HG03342 (cell line): ENCODE data around the gene AMZ1.
A peak's percentile ranks its signal among the peaks of the same experiment; 100 is the strongest.
"Not testable (repeated sequence)": the region's sequence is repeated elsewhere in the genome, so short reads cannot be mapped to it uniquely, and the experiment has no call there.

Source experiments
- ATAC-seq: cut with Tn5 transposase; IDR thresholded peaks from one replicate; pipeline ENCODE4 v1.9.1; 2021; ENCODE audit warnings: mild to moderate bottlenecking, moderate library complexity; ENCODE audit not compliant: unreplicated experiment

AMZ1 gene

DNA sequence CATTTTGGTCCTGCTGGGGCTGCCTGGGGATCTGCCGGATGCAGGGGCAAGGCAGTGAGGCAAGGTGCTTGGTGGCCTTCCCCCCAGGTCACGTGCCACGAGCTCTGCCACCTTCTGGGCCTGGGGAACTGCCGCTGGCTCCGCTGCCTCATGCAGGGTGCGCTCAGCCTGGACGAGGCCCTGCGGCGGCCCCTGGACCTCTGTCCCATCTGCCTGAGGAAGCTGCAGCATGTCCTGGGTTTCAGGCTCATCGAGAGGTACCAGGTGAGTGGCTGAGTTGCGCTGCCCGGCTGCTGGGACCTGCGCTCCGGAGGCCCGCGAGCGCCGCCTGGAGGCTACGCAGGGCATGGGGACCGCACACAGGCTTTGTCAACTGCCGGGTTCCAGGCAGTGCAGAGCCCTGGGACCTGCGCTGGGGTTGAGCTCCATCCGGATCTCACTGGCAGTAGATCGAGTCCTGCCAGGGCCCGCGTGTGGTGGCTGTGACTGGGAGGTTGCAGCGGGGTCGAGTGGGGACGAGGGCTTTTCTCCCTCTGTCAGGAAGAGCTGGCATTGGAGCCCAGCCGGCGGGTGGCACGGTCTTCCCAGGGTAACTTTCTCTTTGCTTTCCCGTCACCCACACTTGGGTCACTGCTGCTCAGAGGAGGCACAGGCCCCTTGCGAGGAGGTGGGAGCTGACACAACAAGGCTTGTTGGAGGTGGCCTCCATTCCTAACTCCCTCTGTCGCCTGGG is 21.7 kb downstream of the AMZ1 start:
- ATAC-seq = peak; percentile 83

DNA sequence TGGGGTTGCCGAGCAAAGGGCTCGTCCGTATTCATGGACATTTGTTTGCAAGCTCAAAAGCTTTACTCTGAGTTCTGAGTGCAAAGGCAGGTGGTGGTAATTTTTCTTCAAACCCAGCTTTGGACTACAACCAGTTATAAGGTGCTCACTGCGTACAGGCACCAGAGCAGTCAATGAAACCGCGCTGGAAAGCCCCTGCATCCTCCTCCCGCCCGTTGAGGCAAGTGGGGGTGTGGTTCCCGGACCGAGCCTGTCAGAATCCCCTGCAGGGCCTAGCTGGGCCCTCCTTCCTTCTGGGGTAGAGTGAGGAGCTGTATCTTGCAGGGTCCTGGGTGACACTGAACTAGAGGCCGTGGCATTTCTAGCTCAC is 22.3 kb downstream of the AMZ1 start:
- ATAC-seq = peak; percentile 54

DNA sequence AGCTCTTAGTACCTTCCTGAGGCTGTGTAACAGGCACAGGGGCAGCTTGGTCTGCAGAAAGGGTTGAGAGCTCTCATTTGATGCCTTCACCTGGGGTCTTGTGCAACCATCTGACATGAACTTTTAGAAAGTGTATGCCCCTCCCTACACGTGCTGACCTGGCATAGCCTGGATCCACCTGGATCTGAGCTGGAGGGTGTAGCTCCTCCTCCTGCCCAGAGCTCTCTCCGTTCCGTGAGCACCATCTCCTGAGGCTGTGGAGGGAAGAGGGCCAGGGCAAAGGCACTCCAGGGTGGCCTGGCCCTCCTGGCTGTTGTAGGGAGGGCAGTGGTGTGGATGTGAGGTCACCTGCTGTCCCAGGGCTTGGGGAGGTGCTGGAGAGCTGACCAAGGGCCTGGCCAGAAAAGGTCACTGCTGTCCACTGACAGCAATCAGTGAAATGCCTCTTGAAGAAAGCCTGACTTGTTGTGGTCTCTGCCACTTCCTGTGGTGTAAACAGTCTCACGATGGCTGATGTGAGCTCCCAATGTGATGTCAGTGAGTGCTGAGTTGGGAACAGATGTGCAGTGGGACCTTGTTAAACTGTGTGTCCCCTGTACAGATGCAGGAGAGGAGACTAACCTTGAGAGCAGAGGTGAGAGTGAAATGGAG is 23.0 kb downstream of the AMZ1 start:
- ATAC-seq = no peak

DNA sequence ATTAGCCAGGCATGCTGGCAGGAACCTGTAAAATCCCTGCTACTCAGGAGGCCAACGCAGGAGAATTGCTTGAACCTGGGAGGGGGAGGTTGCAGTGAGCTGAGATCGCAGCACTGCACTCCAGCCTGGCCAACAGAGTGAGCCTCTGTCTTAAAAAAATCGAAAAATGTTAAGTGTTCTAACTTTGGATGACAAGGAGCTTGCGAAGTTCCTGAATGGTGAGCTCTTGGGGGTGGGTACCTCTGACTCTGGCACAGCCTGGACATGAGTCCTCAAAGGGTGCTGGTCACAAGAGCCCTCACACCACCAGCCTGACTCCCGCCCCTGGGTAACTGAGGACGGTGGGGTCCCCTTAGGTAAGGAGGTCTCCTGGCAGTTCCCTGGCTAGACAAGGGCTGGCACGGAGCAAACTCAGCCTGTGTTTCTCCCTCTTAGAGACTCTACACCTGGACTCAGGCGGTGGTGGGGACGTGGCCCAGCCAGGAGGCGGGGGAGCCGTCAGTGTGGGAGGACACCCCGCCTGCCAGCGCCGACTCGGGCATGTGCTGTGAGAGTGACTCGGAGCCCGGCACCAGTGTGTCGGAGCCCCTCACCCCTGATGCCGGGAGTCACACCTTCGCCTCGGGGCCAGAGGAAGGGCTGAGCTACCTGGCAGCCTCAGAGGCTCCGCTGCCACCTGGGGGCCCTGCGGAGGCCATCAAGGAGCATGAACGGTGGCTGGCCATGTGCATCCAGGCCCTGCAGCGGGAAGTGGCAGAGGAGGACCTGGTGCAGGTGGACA is 24.1 kb downstream of the AMZ1 start:
- ATAC-seq = no peak

DNA sequence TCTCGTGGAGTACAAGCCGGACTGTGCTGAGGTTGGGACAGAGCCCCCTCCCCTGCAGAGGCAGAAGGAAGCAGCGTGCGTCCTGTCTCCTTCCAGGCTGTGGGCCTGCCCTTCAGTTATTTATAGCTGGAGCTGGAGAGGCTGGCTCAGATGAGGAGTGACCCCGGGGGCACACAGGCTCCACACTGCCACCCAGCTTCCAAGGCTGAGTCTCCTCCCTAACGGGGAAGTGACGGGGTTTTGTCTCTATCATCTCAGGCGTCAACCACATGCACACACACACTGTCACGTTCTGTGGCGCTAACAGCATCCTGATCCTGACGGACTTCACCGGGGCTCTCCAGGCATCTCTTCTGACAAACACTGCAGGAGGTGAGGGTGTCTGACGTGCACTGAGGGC is 25.4 kb downstream of the AMZ1 start:
- ATAC-seq = no peak

DNA sequence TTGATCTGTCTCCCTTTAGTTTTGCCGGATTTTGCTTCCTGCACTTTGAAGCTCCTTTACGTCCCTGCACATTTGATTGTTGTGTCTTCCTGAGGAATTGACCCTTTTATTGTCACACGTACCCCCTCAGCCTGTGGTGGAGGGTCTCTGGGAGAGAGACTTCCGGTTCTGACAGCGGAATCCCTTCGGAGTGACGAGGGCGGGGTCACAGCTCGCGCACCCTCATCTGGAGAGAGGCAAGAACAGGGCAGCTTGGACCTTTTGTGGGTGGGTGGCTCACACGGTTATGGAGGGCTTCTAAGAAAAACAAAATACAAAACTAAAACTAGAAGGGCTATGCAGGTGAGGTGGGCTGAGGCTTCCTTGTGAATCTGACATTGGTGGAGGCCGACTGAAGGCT is 26.0 kb downstream of the AMZ1 start:
- ATAC-seq = no peak

DNA sequence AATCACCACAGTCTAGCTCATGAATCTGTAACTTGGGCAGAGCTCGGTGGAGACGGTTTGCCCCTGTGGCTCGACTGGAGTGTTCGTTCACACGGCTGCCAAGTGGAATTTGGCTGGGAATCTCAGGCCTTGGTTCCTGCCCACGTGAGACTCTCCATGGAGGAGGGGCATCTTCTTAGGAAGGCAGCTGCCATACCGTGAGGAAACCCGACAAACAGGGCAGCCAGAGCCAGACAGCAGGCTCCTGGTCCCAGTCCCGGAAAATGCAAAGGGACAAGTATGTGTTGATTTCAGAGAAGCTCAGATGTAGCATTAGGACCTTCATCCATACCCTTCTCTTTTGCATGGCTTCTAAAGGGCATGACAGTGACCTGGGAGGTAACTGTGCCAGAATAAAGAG is 26.6 kb downstream of the AMZ1 start:
- no peak for ATAC-seq

DNA sequence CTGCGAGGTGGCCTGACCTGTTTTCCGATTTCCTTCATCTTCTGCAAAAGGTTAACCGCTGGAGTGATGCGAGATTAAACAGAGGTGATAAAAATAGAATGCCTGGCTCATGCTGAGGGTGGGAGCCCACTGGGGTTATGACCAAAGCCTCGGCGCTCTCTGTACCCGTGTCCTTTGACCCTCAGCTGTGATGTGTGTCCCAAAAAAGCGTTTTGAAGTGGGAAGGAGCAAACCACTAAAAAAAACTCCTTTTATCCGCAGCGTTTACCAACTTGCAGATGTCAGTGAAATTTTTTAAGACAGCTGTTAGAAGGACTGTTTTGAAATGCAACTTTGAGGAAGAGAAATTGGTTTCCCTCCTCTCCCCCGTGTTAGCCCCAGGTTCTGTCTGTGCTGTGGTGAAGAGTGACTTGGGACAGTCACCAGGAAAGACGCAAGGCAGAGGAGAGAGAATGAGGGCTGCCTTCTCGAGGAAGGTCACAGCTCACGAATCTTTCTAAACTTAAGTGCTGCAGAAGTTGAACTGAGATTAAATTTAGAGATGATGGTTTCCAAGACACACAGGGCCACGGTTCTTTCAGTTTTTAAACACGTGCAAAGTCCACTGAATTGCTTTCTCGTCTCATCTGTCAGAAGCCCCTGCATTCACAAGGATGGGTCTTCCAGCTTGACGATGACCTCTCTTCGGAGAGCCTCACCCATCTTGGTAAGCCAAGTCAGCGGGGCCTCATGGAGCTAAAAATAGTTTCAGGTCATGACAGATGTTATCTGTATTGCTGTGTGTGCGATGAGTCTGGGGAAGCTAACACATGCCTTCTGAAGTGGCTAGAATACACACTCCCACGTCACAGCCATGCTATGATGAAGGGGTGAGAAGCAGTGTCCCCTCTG is 27.6 kb downstream of the AMZ1 start:
- ATAC-seq = no peak

DNA sequence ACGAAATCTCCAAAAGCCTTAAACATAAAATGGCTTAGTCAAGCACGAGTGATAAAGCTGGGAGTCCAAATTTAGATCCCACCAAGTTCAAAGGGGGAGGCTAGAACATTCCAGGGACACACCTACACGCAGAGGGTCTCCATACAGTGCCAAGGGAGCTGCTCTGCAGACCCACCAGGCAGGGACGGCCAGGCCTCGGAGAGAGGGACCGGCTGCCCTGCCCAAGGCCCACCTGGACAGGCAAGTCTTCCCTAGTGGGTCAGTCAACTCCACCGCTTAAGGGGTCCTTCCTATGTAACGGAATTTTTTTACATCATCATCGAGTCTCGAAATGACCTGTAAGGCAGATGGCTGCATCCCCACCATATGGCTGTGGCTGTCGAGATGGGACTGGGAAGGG is 28.5 kb downstream of the AMZ1 start:
- ATAC-seq = no peak

DNA sequence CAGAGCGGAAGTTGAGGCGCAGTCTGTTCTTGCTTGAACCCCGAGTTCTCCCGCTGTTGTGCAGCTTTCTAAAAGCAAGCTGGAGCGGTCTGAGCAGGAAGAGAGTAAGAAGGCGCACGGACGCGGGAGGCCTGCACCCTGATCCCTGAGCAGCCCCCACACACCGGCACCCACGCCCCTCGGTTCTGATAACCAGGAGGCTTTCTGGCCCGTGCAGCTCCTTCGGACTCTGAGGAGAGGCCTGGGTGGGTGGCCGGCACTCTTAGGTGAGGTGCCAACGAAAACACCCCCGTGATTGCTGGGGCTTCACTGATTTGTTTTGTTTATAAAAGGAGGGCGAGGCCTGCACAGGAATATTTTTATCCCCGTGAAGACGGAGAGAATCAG is 28.9 kb downstream of the AMZ1 start:
- ATAC-seq = no peak

DNA sequence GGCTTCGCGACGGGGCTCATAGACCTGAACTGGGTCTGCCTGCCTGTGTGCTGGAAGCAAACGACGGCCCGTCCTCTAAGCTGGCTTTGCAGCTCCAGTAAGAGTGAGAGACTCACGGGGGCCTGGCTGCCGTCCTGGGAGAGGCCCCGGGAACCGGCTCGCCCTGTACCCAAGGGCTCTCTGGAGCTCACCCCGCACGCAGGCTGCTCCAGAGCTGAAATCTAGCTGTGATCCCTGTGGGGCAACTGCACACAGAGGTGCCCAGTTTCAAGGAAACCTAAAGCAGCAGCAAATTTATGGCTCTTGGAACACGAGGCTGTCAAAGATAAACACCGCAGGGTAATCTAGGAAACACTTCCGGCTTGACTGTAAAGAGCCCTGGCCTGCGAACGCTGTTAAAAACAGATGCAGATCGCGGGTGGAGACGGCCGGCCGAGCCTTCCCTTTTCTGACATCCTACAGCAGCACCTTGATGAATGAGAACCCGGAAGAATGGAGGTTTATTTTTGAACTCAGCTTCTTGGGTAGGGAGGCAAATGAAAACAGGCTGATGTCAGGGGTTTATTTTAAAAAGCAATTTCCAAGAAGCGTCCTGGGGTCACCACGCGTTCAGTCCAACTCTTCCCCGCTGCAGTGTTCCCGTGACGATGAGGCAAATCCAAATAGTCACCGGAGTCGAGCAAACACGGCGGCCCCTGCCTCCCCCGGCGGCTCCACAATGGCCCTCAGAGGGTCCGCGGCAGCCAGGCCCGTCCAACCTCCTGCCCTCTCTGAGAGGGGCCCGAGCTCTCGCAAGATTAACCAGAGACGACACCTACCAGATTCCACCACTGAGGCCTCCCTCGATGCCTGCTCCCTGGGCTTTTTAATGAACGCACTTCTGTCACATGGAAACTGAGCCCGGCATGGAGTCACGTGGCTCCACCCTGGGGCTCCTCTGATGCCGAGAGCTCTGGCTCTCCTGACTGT is 29.6 kb downstream of the AMZ1 start:
- ATAC-seq = no peak

DNA sequence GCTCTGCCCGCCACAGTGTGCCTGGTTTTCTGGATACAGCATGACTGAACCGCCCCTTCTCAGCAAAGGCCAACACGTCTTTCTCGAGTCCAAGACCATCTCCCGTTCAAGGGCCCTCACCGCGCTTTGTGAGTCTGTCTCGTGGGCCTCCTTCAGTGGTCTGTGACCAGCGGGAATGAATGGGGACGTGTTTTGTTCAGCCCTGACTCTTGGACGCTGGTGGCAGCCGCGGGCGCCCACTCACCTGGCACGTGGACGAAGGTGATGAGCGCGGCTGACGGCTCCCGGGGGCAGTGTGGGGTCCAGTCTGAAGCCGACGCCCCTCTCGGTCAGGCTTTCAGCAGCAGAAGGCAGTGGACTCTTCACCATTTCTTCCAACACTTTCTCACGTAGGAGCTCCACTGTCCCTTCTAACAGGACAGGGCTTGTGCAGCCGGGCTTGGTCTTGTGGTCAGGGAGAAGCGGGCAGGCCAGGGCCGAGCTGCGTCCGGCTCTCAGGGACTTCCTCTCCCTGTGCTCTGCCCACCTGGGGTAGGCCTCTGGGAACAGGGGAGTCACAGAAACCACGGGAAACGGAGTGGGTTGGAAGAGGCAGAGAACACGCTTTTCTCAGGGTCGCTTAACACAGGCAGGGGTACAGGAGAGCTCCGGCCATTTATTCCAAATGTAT is 30.4 kb downstream of the AMZ1 start:
- no peak for ATAC-seq

DNA sequence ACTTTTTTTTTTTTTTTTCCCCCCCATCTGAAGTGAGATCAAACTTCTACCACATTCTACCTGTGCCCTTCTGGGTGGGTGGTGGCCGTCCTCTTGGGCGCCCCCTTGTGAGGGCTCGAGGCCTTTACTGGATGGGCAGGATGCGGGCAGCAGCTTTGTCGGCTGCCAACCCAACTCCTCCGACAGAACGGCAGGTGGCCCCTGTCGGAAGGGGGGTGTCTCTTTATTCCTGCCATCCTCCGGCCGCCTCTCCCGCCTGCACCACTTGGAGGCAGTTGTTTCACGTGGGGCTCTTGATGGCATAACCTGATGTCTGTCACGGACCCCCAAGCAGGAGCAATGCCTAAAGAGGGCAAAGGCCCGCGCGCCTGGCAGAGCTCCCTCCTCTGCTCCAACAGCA is 31.0 kb downstream of the AMZ1 start:
- ATAC-seq = no peak

DNA sequence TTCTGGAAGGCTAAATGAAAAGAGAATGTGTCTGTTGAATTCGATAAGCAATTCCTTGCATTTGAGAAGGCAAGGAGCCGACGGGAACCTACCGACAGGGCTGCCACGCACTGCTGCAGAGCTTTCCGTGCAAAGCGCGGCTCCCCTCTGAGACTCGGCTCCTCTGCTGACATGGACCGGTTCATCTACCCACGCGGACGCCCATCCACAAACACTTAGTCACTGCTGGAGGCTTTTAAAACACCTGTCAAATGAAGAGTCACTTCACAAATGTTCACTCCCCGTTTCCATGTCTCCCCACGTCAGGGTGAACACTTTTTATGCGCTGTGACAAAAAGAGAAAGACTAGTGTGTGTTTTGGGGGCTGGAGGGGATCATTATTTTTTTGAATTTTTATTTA is 32.0 kb downstream of the AMZ1 start:
- no peak for ATAC-seq

DNA sequence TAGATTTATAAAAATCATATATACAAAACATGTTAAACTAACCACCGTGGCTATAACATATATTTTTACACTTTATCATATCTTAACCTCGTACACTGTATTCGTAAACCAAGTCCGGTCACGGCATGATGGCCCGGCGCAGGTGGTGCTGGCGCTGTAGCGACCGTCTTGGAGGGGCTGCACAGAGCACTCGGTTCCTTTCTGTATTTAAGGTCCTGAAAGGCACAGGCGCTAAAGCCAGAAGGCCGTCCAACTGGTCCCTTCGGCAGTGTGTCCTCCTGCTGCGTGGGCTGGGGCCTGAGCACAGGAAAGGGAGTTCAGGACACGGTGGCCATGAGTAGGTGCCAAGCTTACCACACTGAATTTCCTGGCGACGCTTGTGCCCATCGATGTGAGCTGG is 33.8 kb downstream of the AMZ1 start:
- ATAC-seq = no peak

DNA sequence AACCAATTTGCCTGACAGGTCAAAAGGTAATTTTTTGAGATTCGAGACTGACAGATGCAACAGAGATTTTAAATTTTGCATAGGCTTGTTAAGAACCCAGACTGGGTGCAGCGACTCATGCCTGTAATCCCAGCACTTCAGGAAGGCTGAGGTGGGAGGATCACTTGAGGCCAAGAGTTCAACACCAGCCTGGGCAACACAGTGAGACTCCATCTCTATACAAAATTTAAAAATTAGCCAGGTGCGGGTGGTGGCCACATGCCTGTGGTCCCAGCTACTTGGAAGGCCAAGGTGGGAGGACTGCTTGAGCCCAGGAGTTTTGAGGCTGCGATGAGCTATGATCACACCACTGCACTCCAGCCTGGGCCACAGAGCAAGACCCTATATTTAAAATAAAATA is 34.6 kb downstream of the AMZ1 start:
- no peak for ATAC-seq

DNA sequence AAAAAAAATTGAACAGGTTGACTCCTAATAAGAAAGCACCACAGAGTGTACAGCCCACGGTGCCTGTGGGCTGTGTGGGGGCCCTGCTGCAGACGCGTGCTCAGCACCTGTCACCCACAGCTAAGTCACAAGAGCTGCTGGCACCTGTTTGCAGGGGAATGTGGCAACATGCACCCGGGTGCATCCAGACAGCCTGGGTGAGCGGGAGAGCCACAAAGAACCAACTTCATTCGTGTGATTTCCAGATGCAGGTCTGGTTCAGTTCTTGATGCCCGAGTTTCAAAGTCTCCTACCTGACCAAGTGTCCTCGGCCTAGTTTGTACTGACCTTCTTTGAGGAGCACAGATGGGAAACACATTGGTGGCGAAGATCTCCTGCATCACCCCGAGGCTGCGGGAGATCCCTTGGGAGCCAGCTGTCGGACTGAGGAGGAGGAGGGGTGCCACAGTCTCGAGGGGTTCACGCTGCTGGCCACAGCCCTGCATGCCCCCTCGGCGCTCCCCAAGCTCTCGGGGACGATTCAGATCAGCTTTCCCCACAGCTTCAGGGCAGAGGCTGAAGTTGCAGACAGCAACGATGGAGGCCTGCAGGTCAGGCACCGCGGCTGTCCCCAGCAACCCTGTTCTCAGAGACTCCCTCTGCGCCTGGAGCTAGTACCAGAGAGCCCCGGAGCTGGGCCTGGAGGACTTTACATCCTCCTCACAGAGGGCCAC is 35.3 kb downstream of the AMZ1 start:
- ATAC-seq = no peak

DNA sequence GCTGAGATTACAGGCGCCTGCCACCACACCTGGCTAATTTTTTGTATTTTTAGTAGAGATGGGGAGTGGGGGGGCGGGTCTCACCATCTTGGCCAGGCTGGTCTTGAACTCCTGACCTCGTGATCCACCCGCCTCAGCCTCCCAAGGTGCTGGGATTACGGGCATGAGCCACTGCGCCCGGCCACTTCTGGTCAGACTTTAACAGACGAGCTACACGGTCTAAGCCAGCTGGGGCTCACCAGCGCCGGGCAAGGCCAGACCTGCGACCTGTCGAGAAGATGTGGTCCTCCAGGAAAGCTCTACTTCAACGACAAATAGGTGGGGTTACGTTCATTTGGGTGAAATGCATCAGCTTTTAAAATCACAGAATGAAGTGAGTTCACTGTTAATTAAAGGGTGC is 36.0 kb downstream of the AMZ1 start:
- not testable (repeated sequence) for ATAC-seq
